GM19324 (cell line): ENCODE data around the gene PTPRD.

ENCODE experiments used
- ATAC-seq: cut with Tn5 transposase; IDR thresholded peaks from one replicate; pipeline ENCODE4 v1.9.1; 2021; ENCODE audit warnings: mild to moderate bottlenecking, moderate library complexity; ENCODE audit not compliant: unreplicated experiment, low FRiP score

PTPRD gene

DNA sequence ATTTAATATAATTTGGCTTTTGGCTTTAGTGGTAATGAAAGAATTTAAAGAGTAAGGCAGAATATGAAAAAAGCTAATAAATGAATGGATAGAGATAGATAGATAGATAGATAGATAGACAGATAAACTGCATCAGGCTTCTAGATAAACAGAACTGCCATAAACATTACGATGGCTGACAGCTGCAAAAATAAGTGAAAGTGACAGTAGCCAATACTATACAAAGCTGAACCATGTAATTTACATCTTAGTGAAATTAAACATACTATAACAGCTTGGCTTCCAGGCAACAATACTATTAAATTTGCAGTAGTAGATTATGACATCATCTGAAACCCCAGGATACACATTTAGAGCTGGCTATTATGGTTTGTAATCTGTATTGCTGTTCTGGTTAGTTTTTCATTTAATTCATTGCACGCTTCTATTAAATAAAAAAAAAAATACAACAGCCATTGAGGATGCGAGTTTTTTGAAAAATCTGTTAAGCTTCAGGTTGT is 1354.8 kb downstream of the PTPRD start:
- ATAC-seq = no peak

DNA sequence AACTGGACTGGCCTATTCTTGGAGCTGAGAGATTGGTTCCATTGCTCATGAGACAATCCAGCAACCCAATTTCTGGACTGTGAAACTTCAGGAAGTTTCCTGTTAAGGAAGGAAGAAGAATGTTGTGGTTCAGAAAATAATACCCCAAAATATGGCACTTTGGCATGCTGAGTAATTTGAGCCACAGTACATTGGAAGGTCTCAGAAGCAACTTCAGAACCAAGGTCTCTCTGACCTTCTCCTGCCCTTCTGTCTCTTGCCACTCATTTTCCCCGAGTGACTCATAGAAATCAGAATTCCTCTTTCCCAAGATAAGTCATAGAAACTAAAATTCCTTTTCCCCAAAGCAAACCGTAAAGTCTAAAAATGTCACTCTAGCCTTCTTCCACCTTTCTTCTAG is 1366.1 kb downstream of the PTPRD start:
- ATAC-seq = no peak

DNA sequence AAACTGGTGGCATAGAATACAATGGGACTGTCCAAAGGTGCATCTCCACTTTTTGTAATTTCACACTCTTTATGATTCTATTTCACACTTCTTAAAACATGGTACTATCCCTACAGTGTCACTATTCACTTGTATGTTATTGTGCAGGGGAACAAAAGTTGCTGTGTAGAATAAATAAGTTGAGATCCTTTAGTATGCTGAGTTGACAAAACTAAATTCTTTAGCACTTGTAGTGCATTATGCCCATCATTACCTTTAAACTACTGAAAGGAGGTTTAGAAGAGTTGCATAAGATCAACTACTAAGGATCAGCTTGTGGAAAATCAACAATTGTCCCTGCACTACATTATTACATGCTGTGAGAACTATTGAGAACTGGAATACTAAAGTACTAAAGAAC is 1380.9 kb downstream of the PTPRD start:
- no peak for ATAC-seq

DNA sequence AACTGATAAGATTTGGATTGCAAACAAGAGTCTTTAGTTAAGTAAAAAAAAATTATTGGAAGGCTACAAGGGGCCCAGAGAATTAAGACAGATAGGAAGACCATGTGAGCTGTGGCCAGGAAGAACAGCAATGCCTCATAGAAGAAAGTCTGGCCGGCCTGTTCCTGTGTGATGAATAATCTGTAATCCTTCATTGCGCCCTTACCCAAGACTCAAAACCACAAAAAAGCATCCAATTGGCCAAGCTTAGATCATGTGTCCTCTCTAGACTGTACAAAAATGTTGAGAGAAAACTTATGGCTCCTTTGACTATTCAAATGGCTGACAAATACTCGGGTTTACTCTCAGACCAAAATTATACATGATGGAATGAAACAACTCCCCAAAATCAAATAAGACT is 1383.5 kb downstream of the PTPRD start:
- ATAC-seq = no peak

DNA sequence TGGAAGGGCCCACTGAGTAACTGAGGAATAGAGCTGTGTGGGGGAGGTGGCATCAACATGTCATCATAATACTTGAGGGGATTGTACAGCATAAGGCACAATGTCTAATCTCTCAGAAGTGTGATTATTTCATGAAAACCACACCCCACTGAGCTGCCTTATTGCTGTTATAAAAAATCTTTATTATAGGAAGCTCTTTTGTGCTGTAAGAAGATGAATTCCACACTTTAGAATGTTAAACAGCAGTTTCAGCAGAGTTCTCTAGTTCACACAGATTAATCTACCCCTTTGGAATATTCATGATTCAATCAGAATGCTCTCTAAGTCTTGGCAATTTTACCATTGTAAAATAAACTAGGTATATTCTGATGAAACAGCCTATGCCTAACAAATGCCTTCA is 1389.6 kb downstream of the PTPRD start:
- ATAC-seq = no peak

DNA sequence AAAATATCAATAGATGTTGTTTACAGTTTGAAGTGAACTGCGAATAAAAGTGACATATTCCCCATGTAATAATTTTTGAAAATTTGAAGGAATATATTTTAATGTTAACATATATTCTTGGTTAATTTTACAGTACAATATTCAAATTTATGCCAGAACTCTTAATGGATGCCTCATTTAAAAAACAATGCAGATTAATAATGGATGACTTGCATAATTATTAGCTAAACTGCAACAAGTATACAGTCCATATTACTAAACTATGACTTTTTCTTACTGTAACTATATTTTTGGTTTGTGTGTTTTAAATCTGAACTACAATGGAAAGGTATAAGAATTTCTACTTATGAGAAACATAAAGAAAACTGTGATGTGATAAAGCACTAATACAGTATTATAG is 1390.1 kb downstream of the PTPRD start:
- ATAC-seq = no peak

DNA sequence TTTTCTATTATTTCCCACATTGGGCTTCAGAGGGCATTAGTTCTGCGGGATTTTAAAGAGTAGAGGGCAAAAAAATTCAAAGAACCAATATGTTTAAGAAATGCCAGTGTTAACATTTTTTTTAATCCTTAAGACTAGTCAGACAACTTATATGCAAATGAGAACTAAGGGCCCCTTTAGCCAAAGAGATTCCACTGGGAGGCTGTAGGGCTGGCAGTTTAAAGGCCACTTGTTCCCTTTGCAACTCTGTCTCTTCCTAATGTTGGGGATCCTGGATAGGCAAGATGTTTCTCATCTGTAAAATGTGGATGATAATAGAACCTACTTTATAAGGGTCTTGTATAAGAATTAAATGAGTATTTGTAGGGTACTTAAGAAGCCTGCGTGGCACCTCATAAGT is 1395.9 kb downstream of the PTPRD start:
- ATAC-seq = no peak

DNA sequence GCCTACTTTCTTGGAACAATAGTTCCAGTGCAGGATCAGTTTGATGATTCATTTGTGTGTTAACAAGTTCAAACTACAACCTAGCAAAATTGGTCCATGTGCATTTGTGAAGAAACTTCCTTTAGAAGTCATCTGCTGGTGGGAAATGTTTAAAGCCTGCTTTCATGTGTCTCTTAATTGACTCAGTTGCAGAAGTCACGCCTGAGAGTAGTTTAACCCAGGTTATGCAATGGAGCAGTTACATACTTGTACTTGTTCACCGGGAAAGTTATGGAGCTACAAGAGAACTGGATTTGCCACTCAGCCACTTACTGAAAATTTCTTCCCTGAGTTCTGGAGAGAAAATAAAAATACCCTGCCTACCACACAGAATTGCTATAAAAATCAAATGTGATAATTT is 1397.8 kb downstream of the PTPRD start:
- ATAC-seq = no peak

DNA sequence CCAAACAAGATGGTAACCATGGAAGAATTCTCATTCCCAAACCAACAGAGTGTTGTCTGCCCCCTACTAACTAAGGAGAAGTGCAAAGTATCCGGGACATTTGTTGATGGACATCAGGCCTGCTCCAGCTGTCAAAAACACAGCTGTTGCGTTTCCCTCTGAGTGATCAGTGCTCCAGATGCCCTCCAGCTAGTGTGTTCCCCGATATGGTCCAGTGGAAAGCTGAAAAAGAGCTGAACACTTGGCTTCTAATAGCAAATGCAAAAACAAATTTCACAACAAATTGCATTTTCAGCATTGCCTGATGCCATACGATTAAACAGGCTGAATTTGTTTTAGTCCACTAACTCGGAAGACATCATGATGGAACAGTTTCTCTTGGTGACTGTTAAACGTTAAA is 1398.7 kb downstream of the PTPRD start:
- no peak for ATAC-seq

DNA sequence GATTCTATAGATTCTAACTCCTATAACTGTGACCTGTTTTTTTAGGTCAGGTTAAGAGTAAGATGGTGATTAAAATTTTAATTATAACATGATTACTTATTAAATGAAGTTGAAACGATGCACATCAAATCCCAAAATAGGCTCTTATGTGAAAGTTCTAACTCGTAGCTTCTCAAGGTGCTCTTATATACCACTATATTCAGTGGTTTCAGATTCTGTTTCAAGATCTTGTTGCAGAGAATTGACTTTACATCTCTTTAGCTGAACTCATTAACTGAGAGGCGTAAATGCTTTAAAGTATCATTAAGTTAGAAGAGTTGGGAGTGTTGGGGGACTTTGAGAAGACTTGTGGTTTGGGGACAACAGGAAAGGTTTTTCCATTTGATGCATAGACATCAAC is 1399.8 kb downstream of the PTPRD start:
- no peak for ATAC-seq

DNA sequence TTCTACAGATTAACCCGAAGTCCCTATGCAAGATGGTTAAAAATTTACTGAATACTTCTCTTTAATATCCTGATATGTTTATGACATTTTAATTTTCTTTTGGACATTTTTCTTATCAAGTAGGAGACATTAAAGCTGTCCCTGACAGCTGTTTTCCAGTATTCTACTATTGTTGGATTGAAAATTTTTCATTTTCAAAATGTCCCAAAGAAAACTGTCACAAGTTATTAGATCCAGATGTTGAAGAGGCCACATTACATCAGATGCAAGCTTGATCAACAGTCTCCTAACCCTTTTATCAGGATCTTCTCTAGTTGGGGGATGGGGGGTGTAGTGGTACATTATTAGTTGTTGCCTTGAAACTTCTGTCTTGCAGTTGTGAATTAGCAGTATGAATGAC is 1410.5 kb downstream of the PTPRD start:
- ATAC-seq = no peak

DNA sequence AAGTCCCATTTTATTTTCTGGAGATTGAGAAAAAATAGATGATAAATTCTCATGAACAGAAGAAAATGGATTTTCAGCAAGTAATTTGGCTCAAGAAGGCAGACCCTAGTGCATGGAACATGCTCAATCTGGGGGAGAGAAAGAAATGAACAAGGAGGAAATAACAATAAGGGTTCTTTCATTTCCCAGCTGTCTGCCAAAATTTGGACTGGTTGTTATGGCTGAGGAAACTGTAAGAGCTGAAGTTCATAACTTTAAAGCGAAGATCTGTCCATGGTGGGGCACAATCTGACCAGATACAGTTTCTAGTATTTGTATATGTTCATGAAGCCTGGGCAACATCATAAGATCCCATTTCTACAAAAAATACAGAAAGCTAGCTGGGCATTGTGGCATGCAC is 1426.7 kb downstream of the PTPRD start:
- ATAC-seq = no peak

DNA sequence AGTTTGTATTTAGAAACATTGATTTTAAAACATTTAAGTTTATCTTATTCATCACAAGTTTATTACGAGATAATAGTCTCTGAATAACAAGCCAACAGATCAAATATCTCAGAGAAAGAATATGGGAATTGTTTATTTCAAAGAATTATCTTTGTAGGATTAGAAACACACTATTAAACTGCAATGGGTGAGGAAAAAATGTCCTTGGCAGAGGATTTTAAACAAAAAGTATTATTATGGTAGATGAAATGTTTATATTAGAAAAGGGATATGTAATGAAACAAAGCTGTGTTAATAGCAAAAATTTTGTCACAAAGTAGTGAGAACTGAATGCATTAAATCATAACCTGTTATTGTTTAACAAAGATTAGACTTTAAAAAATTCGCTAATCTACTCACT is 1430.4 kb downstream of the PTPRD start:
- ATAC-seq = no peak

DNA sequence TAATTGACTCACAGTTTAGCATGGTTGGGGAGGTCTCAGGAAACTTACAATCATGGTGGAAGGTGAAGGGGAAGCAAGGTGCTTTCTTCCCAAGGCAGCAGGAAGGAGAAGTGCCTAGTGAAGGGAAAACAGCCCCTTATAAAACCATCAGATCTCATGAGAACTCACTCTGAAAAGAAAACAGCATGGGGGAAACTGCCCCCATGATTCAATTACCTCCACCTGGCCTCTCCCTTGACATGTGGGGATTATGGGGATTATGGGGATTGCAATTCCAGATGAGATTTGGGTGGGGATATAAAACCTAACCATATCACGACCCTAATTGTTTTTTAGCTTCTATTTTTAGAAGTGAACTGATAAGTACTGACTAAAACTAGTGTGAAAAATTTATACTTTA is 1435.7 kb downstream of the PTPRD start:
- ATAC-seq = no peak

DNA sequence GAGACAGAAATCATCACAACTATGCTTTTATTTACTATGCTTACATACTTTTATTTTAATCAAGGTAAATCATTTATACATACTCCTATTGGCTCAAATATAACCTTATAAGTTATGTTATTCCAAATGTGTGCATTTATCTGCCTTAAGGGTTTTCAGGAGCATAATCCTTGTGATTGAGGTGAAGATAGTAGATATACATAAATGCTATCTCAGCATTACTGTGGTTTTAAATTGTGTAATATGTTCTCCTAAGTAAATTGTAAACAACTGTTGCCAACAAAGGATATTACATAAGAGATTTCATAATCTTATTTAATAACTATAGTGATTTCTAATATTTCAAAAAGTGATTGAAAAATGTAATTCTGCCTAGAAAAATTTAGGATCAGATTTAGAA is 1438.4 kb downstream of the PTPRD start:
- no peak for ATAC-seq

DNA sequence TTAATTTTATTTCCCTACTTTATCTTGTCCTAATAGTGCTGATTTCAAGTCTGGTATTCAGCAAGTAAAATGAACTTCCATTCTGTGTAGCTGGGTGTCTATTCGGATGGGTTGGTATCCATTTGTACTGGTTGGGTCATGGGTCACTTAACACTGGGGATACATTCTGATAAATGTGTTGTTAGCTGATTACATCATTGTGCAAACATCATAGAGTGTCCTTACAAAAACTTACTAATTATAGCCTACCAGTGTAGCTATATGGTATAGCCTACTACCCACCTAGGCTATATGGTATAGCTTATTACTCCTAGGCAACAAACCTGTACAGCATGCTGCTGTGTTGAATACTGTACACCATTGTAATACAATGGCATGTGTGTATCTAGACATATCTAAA is 1439.5 kb downstream of the PTPRD start:
- ATAC-seq = no peak

DNA sequence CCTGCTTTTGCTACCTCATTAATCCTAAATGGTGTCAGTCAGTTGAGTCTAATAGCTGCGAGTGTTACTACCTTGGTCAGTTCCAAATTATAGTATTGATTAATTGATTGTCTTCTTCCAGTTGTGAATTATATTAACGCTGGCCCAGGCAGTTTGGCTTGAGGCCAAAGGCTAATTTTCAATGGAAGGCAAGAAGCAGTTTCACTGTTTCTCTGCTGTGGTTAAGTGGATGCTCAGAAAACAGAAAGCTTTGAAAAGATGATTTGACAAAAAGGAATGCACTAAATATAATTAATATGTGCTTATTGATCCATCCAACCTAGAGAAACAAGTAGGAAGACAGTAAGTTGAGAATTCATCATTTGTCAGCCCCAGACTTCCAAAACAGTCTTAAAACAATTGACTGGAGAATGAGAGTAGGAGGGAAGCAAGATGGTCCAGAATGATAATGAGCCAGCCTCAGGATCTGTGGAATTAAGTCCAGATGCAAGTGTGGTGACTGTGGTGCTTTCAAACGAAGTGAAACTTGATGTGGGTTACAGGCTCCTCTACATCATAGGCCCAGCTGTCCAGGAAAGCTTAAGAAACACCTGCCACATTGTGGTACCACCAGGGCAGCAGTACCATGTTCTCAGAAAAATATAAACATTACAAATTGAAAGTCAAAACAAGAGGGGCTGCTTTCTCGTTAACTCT is 1442.2 kb downstream of the PTPRD start:
- ATAC-seq = no peak

DNA sequence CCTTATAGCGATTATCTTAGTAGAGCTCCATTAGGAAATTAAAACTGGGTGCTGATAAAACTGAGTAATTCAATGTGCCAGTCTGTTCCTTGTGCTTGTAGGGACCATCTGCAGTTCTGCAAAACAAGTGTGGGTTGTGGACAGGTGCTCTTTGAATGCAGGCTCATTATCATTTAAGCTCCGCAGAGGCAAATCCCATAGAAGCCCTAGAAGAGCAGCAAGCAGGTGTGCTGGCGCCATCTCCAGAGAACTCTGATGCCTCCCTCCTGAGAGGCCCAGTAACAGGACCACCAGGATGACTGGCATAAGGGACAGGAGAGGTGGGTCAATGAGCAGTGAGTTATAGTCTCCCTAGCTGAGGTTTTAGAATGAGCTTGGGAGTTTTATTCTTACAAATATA is 1470.8 kb downstream of the PTPRD start:
- no peak for ATAC-seq

DNA sequence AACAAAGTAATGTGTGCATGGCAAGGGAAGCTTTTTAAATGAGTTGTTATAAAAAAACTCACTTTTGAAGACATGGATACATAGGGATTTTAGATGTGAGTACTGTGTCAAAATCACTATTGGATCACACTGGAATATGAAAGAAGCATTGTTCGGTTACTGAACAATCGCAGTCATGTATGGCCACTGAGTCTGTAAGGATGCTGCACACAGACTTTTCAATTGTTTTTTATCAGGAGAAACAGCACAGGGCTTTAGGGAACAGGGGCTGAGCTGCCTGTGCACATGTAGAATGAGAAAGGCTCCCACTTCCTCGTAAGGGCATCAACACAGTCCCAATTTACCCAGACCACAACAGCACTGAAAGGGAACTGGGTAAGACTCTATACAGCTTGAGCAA is 1479.3 kb downstream of the PTPRD start:
- no peak for ATAC-seq

DNA sequence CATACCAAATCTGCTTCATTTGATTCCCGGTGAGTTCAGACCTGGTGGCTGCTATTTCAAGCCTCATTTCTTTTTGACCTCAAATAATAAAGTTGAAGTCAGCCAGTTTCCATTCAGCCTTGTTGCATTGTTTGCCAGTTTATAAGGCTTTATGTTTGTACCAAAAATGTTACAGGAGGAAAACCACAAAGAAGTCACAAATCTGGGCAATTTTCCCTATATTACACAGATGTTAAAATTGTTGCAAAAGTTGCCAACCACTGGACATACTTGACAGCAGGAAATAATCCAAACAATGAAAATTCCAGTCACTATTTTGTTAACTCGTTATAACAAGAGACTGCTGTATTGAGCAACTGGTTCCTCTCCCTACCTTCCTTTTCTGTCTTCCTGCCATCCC is 1488.2 kb downstream of the PTPRD start:
- ATAC-seq = no peak

DNA sequence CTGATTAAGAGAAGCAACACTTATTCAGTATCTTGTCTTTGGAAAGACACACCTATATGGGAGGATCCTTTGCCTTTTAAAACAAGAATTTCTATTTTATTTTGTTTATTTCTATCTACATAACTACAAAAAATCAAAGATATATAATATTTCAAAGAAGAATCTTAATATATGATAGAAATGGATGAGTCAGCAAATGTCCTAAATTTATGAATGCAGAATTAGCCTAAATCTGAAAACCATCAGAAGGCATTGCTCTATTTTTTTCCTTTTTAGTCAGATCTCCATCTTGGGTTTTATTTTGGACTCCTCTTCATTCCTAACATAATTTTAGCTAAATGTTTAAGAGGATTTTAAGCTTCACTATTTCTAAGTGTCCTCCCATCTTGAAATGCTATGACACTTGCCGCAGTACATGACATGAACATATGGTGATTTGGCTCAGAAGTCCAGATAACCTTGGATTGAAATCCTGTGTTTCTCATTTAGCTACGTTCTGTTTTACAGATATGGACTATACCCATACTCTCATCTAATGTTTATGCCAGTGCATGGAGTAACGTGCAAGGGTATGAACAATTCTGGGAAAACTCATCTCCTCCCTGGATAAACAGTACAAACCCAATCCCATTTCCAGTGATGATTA is 1490.4 kb downstream of the PTPRD start:
- ATAC-seq = no peak

DNA sequence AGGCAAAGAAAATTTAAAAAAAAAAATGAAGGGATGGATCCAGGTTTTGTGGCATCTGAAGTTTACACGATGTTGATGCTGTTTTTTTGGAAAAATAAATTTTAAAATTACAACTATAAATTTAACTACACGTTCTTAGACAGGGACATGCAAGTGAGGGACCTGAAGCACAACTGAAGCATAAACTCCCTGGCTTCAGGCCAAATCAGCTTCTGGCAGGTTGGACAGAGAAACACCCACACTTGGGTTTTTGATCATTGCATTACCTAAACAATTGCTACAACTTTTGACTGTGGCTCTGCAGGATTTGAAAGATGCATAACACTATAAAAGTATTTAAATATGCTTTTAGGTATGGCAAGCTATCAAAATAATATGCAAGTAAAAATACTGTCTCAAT is 1494.9 kb downstream of the PTPRD start:
- ATAC-seq = no peak
